HG03354 (cell line): ENCODE measurements around the gene FGF1.

ENCODE experiments used
- ATAC-seq: cut with Tn5 transposase; IDR thresholded peaks from one replicate; pipeline ENCODE4 v1.9.1; 2021; ENCODE audit warnings: mild to moderate bottlenecking; ENCODE audit not compliant: unreplicated experiment, poor library complexity, severe bottlenecking

FGF1 gene

DNA sequence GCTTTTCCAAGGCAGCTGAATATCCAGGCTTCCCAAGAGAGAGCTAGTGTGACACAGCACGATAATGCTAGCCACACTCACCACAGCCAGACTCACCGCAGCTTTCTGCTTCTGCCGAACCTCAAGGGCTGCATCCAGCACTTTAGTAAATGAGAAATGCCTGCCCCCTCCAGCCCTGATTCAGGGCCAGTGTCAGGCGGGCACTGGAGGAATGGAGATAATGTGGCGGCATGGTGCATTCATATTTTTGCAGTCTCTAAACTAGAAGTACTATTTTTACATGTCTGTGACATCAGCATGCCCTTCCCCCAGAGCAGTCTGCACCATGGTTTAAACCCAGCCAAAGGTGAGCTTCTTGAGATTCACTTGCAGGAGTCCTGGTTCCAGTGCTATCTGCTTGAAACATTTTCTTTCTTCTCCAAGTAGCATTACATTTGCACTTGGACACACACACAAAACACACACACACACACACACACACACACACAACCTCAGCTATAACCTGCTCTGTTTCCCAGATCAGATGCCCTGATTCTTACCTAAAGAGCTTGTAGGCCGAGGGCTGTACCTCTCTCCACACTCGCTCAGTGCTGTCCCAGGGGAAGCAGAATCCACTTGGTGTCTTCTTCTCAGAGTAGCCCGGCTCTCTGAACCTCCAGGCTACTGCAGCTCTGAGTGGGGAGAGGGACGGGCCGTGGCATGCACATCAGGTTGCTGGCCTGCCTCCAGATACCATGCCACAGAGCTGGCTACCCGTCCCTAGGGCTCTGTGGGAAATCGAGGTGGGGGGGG, at the start of gene FGF1:
FGF1 (minus strand) TSS at position 673 of the 792 bp plus-strand sequence. CDS start 71,963 bp downstream, outside the sequence.
- ATAC-seq = no peak

GRCh38 chr5:142727735-142728047, 41.8 kb upstream of the FGF1 start:
- no peak for ATAC-seq

GRCh38 chr5:142726188-142726731, 40.4 kb upstream of the FGF1 start:
- ATAC-seq = no peak

DNA sequence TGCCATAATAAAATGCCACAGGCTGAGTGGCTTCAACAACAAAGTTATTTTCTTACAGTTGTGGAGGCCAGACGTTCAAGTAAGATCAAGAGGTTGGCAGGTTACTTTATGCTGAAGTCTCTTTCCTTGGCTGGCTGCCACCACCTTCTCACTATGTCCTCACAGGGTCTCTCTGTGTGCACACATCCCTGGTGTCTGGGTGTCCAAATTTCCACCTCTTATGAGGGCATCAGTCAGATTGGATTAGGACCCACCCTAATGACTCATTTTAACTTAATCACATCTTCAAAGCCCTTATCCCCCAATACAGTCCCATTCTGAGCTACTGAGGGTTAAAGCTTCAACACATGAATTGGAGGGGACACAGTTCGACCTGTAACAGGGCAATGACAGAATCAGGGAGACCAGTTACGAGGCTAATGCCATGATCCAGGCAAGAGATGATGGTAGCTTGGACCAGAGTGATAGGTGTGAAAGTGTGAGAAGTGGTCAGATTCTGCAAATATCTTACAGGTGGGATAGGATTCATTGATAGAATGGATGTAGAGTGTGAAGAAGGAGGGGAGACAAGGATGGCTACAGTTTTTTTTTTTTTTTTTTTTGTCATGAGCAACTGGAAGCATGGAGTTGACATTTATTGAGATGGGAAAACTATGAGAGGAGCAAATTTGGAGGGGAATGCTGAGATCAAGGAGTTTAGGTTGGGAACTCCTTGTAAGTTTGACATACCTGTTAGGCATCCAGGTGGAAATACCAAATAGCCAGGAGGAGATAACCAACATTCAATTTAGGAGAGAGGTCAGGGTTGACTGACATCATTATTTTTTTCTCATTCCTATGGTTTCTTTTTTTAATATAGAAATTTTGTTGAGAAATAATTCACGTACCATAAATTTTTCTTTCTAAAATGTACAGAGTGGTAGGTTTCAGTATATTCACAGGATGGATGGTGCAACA, 39.6 kb upstream of the FGF1 start:
- no peak for ATAC-seq

GRCh38 chr5:142724821-142725220, 38.9 kb upstream of the FGF1 start:
- no peak for ATAC-seq

GRCh38 chr5:142722896-142723295, 37.0 kb upstream of the FGF1 start:
- no peak for ATAC-seq

- ATAC-seq = no peak
Measured at GRCh38 chr5:142722146-142722545, 36.3 kb upstream of the FGF1 start.

- no peak for ATAC-seq
Measured at GRCh38 chr5:142720641-142721271, 34.9 kb upstream of the FGF1 start.

GRCh38 chr5:142719836-142720370, 34.0 kb upstream of the FGF1 start:
- ATAC-seq = no peak

DNA sequence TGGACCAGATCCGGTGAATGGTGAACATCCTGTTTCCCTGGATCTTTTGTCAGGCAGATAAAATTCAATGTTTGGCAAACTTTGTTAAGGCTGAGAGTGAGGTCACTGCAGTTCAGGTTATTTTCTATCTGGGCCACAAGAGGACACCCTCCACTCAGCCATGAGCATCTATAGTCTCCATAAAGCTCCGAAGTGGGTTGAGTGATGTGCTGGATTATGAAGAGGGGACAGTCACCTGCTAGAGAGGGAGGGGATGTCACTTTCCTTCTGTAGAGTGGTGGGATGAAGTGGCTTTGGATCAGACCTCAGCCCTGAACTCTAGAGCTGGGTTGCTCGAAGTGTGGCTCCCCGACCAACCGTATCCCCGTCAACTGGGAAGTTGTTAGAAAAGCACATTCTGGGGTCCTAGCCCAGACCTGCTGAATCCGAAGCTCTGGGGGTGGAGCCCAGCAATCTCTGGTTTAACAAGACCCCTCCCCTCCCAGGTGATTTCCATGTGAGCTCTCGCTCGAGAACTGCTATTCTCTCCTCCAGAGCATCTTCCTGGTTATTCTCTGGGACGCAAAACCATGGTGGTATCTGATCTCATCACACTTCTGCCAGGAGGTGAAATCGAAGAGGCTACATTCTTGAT, 31.8 kb upstream of the FGF1 start:
- no peak for ATAC-seq

DNA sequence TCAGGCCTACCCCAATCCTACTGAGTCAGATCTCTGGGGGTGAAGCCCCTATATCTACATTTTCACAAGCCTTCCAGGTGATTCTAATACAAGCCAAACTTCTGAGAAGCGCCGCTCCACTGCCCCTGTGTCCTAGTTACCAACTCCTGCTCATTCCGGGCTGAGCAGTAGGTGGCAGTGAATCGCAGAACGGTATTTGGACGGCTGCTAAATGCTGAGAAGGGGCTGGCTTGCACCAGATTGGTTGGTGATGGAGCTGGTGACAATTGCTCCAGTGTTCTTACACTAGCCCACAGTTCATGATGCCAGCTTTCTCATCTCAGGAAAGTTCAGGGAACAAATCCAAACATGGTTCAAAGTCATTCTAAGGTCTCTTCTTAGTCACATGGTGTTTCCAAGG, 31.1 kb upstream of the FGF1 start:
- ATAC-seq = peak; percentile 51

DNA sequence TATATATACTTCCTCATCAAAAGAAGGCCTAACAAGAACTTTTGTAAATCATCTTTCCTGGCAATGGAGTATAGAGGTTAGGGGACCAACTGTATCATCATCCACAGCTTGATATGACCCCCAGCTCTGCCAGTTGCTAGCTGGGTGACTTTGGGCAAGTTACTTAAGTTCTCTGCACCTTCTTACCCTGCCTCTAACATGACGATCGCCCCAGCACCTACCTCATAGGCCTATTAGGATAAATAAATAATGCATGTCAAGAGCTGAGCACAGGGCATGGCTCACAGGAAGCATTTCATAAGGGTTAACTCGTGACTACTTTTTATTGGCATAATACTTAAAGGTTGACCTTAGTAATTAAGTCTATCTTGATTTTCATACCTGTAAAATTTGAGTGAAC, 29.4 kb upstream of the FGF1 start:
- no peak for ATAC-seq

GRCh38 chr5:142713121-142713706, 27.3 kb upstream of the FGF1 start:
- peak; percentile 99 for ATAC-seq

DNA sequence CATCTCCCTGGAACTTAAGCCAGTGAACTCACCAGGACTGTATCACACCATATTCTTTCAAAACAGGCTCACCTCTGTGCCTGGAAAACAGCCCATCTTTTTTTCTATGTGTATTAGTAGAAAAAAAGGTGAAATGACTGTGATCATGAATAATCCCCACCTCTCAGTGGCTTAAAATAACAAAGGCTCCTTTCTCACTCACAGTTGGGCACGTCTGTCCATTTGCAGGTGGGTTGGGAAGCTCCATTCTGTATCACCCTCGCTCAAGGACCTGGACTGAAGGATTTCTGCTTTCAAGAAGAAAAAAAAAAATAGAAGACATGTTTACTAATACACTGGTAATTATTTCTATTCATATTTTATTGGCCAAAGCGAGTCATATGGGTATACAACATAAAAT, 17.3 kb upstream of the FGF1 start:
- no peak for ATAC-seq

- ATAC-seq = no peak
Measured at GRCh38 chr5:142701673-142702311, 15.9 kb upstream of the FGF1 start.

DNA sequence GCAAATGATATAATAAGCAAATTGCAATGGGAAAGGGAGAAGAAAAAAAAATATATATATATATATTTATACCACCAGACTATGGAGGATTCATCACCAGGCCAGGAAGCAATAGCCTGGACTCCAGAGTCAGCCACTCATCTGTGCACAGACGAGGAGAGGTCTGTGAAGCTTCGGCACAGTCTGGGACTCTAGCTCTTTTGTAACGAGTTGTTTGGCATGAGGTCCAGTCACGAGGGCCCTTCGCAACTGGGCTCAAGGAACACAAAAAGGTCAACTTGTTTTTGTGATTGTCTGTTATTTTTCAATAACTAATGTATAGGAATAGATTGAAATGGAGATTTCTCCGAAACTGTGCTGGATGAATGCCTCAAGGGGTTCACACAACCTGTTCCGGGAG, 14.7 kb upstream of the FGF1 start:
- no peak for ATAC-seq

DNA sequence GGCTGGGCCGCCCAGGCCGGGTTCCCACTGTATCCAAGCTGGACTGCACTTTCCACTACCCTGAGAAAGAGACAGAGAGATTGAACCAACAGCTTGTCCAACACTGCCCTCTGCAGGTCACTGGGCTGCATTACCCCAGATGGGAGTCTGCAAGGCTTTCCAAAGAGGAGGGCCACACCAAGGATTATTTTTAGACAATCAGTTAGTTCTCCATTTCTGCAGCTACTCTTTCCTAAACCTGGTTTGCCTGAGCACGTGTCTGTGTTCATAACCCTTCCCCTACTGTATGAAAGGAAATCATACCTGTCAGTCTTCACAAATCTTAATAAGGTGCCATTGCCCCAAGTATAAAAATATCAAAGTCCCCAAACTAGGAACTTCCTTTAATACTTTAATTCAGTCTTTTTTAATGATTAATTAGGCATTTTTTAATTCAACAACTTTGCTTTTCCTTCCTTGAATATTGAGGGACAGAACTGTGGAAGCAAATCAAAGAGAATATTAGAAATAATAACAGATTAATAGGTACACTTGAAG, 13.4 kb upstream of the FGF1 start:
- peak; percentile 75 for ATAC-seq

DNA sequence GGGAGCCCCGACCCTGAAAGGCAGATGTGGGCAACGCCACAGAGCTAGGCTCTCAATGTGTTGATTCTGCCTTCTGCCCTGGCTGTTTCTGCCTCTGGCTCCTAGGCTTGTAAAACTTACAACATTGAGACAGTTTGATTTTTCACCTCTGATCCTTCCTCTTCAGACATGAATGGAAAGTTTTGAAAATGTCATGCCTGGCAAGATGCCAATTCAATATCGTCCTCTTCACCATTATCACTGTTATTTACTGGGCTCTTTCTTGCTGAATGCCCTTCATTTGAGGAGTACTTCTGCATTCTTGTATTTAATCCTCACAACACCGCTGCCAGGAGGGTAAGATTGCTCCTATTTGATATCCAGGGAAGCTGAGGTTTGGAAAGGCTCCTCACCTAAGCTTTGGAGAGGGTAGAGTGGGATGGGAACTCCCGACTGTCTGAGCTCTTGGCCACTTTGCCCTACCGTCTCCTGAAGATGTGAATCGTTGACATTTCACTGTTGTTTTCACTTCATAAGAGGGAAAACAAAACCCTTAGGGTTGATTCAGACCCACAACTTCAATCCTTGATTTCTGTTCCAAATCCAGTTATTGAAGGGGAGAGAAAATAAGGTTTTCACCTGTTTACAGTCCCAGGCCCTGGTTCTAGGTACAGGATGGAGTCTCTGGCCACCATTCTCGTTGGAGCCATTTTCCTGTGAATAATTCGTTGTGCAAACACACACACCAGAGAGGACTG, 12.7 kb upstream of the FGF1 start:
- no peak for ATAC-seq
